Measurements from ENCODE around the gene ST6GALNAC4.
"Not testable (repeated sequence)": the region's sequence is repeated elsewhere in the genome, so short reads cannot be mapped to it uniquely, and the experiment has no call there.

ST6GALNAC4 gene

GRCh38 chr9:127881715-127882114, 35.1 kb downstream of the ST6GALNAC4 start:
- not testable (repeated sequence) for H3K4me3 ChIP-seq (ENCODE audit: low read depth, low read length); H3K36me3 ChIP-seq (ENCODE audit: control insufficient read depth in 2 of 2, insufficient read depth in 1 of 2, low read length in 2 of 2); H3K9me3 ChIP-seq (ENCODE audit: control insufficient read depth, insufficient read depth, low read depth, low read length); H3K27ac ChIP-seq (ENCODE audit: extremely low read depth, low read depth, low read length); H3K4me1 ChIP-seq (ENCODE audit: control insufficient read depth, insufficient read depth, low read length)
- POLR2A ChIA-PET, result interaction anchor here (0.6 kb wide), 1 partner anchor 50 kb away, joined by 3 read pairs; no protein-coding TSS in a partner anchor
- CTCF ChIA-PET, result interaction anchor here (2.3 kb wide), 1 partner anchor 12 kb away, joined by 10 read pairs; no protein-coding TSS in a partner anchor
- TF ChIP-seq ZNF121 (tag by site-specific recombination; IDR thresholded peaks at IDR 0.05), result peak; percentile 73

- POLR2A ChIA-PET, result no interaction called here
- Histone ChIP-seq H3K9me3 (ENCODE audit: control insufficient read depth, insufficient read depth, low read depth, low read length) (no peaks in the 10 kb centered on the region), H3K27ac (ENCODE audit: extremely low read depth, low read depth, low read length) (no peak overlapping the region), H3K36me3 (ENCODE audit: control insufficient read depth in 2 of 2, insufficient read depth in 1 of 2, low read length in 2 of 2) (no peaks in the 10 kb centered on the region; a peak in 1 of 3 replicates), H3K4me1 (ENCODE audit: control insufficient read depth, insufficient read depth, low read length) (no peaks in the 10 kb centered on the region; the same call in 1 of the 2 replicates), H3K4me3 (ENCODE audit: low read depth, low read length) (no peak overlapping the region)
- TF ChIP-seq ZNF324 (tag by site-specific recombination; IDR thresholded peaks at IDR 0.05), result no peak
- CTCF ChIA-PET, result no interaction called here
Measured at GRCh38 chr9:127880143-127880542, 36.7 kb downstream of the ST6GALNAC4 start.

GRCh38 chr9:127878652-127879390, 38.0 kb downstream of the ST6GALNAC4 start:
- CTCF ChIA-PET, result interaction anchor here (0.6 to 2.5 kb wide), 4 partner anchors 42 to 375 kb away, joined by 3 to 7 read pairs (median 3); partner anchors contain the start of gene TOR2A
- Histone ChIP-seq H3K4me3 (ENCODE audit: low read depth, low read length) (no peak overlapping the region), H3K27ac (ENCODE audit: extremely low read depth, low read depth, low read length) (no peak overlapping the region), H3K4me1 (ENCODE audit: control insufficient read depth, insufficient read depth, low read length) (no peaks in the 10 kb centered on the region; the same call in 1 of the 2 replicates), H3K9me3 (ENCODE audit: control insufficient read depth, insufficient read depth, low read depth, low read length) (no peaks in the 10 kb centered on the region), H3K36me3 (ENCODE audit: control insufficient read depth in 2 of 2, insufficient read depth in 1 of 2, low read length in 2 of 2) (peaks cover 0 to 4% of the 10 kb centered on the region in 2 experiments; a peak in 2 of 3 replicates)
- POLR2A ChIA-PET, result interaction anchor here (0.6 to 0.8 kb wide), 4 partner anchors 78 to 319 kb away, joined by 3 to 15 read pairs (median 5); partner anchors contain the start of gene CDK9
- TF ChIP-seq ZNF76 (tag by site-specific recombination; IDR thresholded peaks at IDR 0.05; ENCODE audit: borderline replicate concordance, low read depth), result no peak
- no peak for TF ChIP-seq ZFHX2 (tag by site-specific recombination; conservative IDR thresholded peaks at IDR 0.05)
- no peak for TF ChIP-seq ZNF768 (tag by site-specific recombination; IDR thresholded peaks at IDR 0.05)
- TF ChIP-seq PBX3 (CRISPR knock-in tag; IDR thresholded peaks at IDR 0.05), result no peak
- TF ChIP-seq ZNF341 (tag by site-specific recombination; IDR thresholded peaks at IDR 0.05; ENCODE audit: low read depth), result no peak
- TF ChIP-seq ZNF626 (tag by site-specific recombination; IDR thresholded peaks at IDR 0.05), result no peak
- TF ChIP-seq ZFP3 (tag by site-specific recombination; IDR thresholded peaks at IDR 0.05; ENCODE audit: low read depth), result no peak
- no peak for TF ChIP-seq ZNF26 (tag by site-specific recombination; IDR thresholded peaks at IDR 0.05)
- no peak for TF ChIP-seq KLF9 (tag by site-specific recombination; IDR thresholded peaks at IDR 0.05; ENCODE audit: low read depth)
- TF ChIP-seq ZNF398 (tag by site-specific recombination; IDR thresholded peaks at IDR 0.05), result no peak
- no peak for TF ChIP-seq REPIN1 (tag by site-specific recombination; IDR thresholded peaks at IDR 0.05; ENCODE audit: low read depth)
- no peak for TF ChIP-seq ZNF23 (tag by site-specific recombination; IDR thresholded peaks at IDR 0.05; ENCODE audit: borderline replicate concordance)
- no peak for TF ChIP-seq ZNF292 (tag by site-specific recombination; IDR thresholded peaks at IDR 0.05; ENCODE audit: borderline replicate concordance, low read depth)
